Stimulated activated CD4-positive, alpha-beta T cell treated with anti-CD3 and anti-CD28 coated beads, Interleukin-12 subunit alpha, Interleukin-12 subunit beta, amount 100 ng/mL, for 48 hours (primary cell): ENCODE measurements around the gene AFF2.
"Not testable (repeated sequence)": the region's sequence is repeated elsewhere in the genome, so short reads cannot be mapped to it uniquely, and the experiment has no call there.

Experiments used
- DNase-seq, 3 donors: peaks; one replicate each; pipeline ENCODE4 v3.0.0-alpha.2; 2020; ENCODE audit warnings: low read depth in 2 of 3, low spot score in 1 of 3

The AFF2 gene

GRCh38 chrX:148633218-148633908, 132.9 kb downstream of the AFF2 start:
- no peak for DNase-seq

- DNase-seq: no peak
Measured at GRCh38 chrX:148634591-148634990, 134.2 kb downstream of the AFF2 start.

GRCh38 chrX:148643460-148643859, 143.0 kb downstream of the AFF2 start:
- DNase-seq: no peak

GRCh38 chrX:148647651-148648050, 147.2 kb downstream of the AFF2 start:
- no peak for DNase-seq

- no peak for DNase-seq
Measured at GRCh38 chrX:148649145-148649795, 148.9 kb downstream of the AFF2 start.

- DNase-seq: no peak
Measured at GRCh38 chrX:148658115-148658730, 157.8 kb downstream of the AFF2 start.

GRCh38 chrX:148659481-148659880, 159.1 kb downstream of the AFF2 start:
- DNase-seq: no peak

- no peak for DNase-seq
Measured at GRCh38 chrX:148661035-148661434, 160.6 kb downstream of the AFF2 start.

- DNase-seq: no peak
Measured at GRCh38 chrX:148662014-148662413, 161.6 kb downstream of the AFF2 start.

- no peak for DNase-seq
Measured at GRCh38 chrX:148664171-148664570, 163.8 kb downstream of the AFF2 start.

- no peak for DNase-seq
Measured at GRCh38 chrX:148664995-148665394, 164.6 kb downstream of the AFF2 start.

- DNase-seq: not testable (repeated sequence)
Measured at GRCh38 chrX:148669175-148669574, 168.8 kb downstream of the AFF2 start.

GRCh38 chrX:148670277-148670676, 169.9 kb downstream of the AFF2 start:
- DNase-seq: no peak

- no peak for DNase-seq
Measured at GRCh38 chrX:148672517-148672916, 172.1 kb downstream of the AFF2 start.

GRCh38 chrX:148681605-148682004, 181.2 kb downstream of the AFF2 start:
- no peak for DNase-seq

- no peak for DNase-seq
Measured at GRCh38 chrX:148682206-148682605, 181.8 kb downstream of the AFF2 start.

GRCh38 chrX:148691456-148691855, 191.0 kb downstream of the AFF2 start:
- DNase-seq: no peak

- no peak for DNase-seq
Measured at GRCh38 chrX:148695255-148695654, 194.8 kb downstream of the AFF2 start.

GRCh38 chrX:148698221-148698620, 197.8 kb downstream of the AFF2 start:
- DNase-seq: no peak

- no peak for DNase-seq
Measured at GRCh38 chrX:148700021-148700420, 199.6 kb downstream of the AFF2 start.

- DNase-seq: no peak
Measured at GRCh38 chrX:148713981-148714380, 213.6 kb downstream of the AFF2 start.

GRCh38 chrX:148715361-148715760, 214.9 kb downstream of the AFF2 start:
- DNase-seq: no peak
